HCT116 (cell line): ENCODE data around the gene SSU72. TPM values are rescaled to one million over a fixed set of nuclear protein-coding genes. Genes with fewer than 3 reads are reported as not detected.

Source experiments
- ATAC-seq: fragments of 200-7000 bp; cut with Tn5 transposase; 2 replicates; pipeline ENCODE4 v1.9.1; 2020; ENCODE audit warnings: mild to moderate bottlenecking, moderate library complexity
- BruUV-seq: library from RNA; stranded (reverse); fragments of 400-500 nt; replicated peaks from 2 replicates; lab custom pipeline; 2021; lab: Mats Ljungman, UMichigan
- CTCF ChIA-PET: fragments of 300-600 bp; sonication (Branson Sonifier 250); formaldehyde crosslinking; loops from one replicate; lab custom pipeline; 2021; ENCODE audit warnings: antibody characterized with exemption; lab: Charles Lee
- POLR2A ChIA-PET: fragments of 300-600, 350-600 bp; sonication (Branson Sonifier 250); formaldehyde crosslinking; loops from one replicate; lab custom pipeline; 2021; ENCODE audit warnings: antibody characterized with exemption; lab: Charles Lee
- RAD21 ChIA-PET, 2 experiments: fragments of 300-600 bp; sonication (Branson Sonifier 250); formaldehyde crosslinking; loops; one replicate each; lab custom pipeline; 2023; ENCODE audit warnings: low total read pairs in 2 of 2; ENCODE audit not compliant: uncharacterized antibody in 2 of 2, unreplicated experiment in 2 of 2, low non-redundant PET in 1 of 2; lab: Charles Lee
- DNase-seq: peaks from one replicate; pipeline ENCODE4 v3.0.0-alpha.2; 2010; ENCODE audit warnings: low read depth, low spot score
- H2AFZ ChIP-seq: fragments of 200-600 bp; shearing (Covaris generic), sonication (generic); 2 replicates; pipeline ENCODE4 v1.6.1; 2017; ENCODE audit warnings: low read depth, mixed run types, mixed read lengths, antibody characterized with exemption, low read length; ENCODE audit not compliant: poor library complexity, severe bottlenecking
- H3K27ac ChIP-seq: 2 replicates; pipeline ENCODE4 v1.5.1; 2012; ENCODE audit warnings: low read depth, low read length
- H3K27me3 ChIP-seq: fragments of 200-600 bp; sonication (generic); 2 replicates; pipeline ENCODE4 v1.6.1; 2016; ENCODE audit warnings: mixed run types, low read length, mixed read lengths; ENCODE audit not compliant: insufficient read depth
- H3K36me3 ChIP-seq, 2 experiments: fragments of 200-500 bp in 1 of 2; fragments of 200-600 bp in 1 of 2; sonication (Bioruptor generic) in 1 of 2; sonication (generic) in 1 of 2; 2 replicates each; pipeline versions ENCODE4 v1.5.1 to v1.6.1; 2014 to 2016; ENCODE audit warnings: low read length in 2 of 2, inconsistent platforms in 1 of 2, mixed read lengths in 1 of 2, mixed run types in 1 of 2; ENCODE audit not compliant: insufficient read depth in 2 of 2, control insufficient read depth in 1 of 2
- H3K4me1 ChIP-seq, 2 experiments: fragments of 200-600 bp in 1 of 2; sonication (generic) in 1 of 2; 2 replicates each; pipeline versions ENCODE4 v1.5.1 to v1.6.1; 2012 to 2017; ENCODE audit warnings: low read length in 2 of 2, inconsistent platforms in 1 of 2, mild to moderate bottlenecking in 1 of 2, mixed read lengths in 1 of 2, mixed run types in 1 of 2, moderate library complexity in 1 of 2; ENCODE audit not compliant: insufficient read depth in 2 of 2, control insufficient read depth in 1 of 2
- H3K4me2 ChIP-seq: fragments of 200-600 bp; sonication (generic); 2 replicates; pipeline ENCODE4 v1.6.1; 2017; ENCODE audit warnings: mixed run types, low read length, mixed read lengths
- H3K4me3 ChIP-seq, 2 experiments: fragments of 200-600 bp in 1 of 2; sonication (generic) in 1 of 2; replicated peaks in 1 of 2; 2 replicates each; pipeline ENCODE4 v1.5.1; 2011 to 2016; ENCODE audit warnings: low read length in 2 of 2, control low read depth in 1 of 2, low read depth in 1 of 2, mild to moderate bottlenecking in 1 of 2, mixed read lengths in 1 of 2, mixed run types in 1 of 2
- H3K79me2 ChIP-seq: fragments of 200-600 bp; sonication (generic); 2 replicates; pipeline ENCODE4 v1.6.1; 2017; ENCODE audit warnings: mild to moderate bottlenecking, mixed run types, low read length, moderate library complexity, mixed read lengths; ENCODE audit not compliant: insufficient read depth
- H3K9ac ChIP-seq: fragments of 200-600 bp; sonication (generic); 2 replicates; pipeline ENCODE4 v1.6.1; 2016; ENCODE audit warnings: low read length, mixed read lengths
- H3K9me2 ChIP-seq: fragments of 200-600 bp; sonication (generic), shearing (Covaris generic); 2 replicates; pipeline ENCODE4 v1.6.1; 2017; ENCODE audit warnings: mixed run types, mild to moderate bottlenecking, moderate library complexity; ENCODE audit not compliant: insufficient read depth
- H3K9me3 ChIP-seq, 2 experiments: fragments of 200-500 bp in 1 of 2; fragments of 200-600 bp in 1 of 2; sonication (Bioruptor generic) in 1 of 2; sonication (generic) in 1 of 2; 2 replicates each; pipeline ENCODE4 v1.6.1; 2014 to 2017; ENCODE audit warnings: low read length in 2 of 2, mixed read lengths in 2 of 2, inconsistent platforms in 1 of 2, low read depth in 1 of 2, mild to moderate bottlenecking in 1 of 2, mixed run types in 1 of 2, moderate library complexity in 1 of 2; ENCODE audit not compliant: control insufficient read depth in 1 of 2, insufficient read depth in 1 of 2
- H4K20me1 ChIP-seq: fragments of 200-600 bp; sonication (generic), shearing (Covaris generic); 2 replicates; pipeline ENCODE4 v1.6.1; 2017; ENCODE audit warnings: mixed run types, mild to moderate bottlenecking, moderate library complexity; ENCODE audit not compliant: insufficient read depth
- CBX3 ChIP-seq: IDR thresholded peaks from 2 replicates; pipeline ENCODE4 v1.6.1; 2012; ENCODE audit warnings: low read depth
- EGR1 ChIP-seq: IDR thresholded peaks from 2 replicates; pipeline ENCODE4 v1.6.1; 2012; ENCODE audit warnings: low read depth
- ELF1 ChIP-seq: IDR thresholded peaks from 2 replicates; pipeline ENCODE4 v1.6.1; 2012; ENCODE audit warnings: low read depth, borderline replicate concordance
- EZH2 ChIP-seq: fragments of 200-600 bp; sonication (generic); IDR thresholded peaks from 2 replicates; pipeline ENCODE4 v1.6.1; 2017; ENCODE audit warnings: antibody characterized with exemption, mixed run types
- EZH2phosphoT487 ChIP-seq: fragments of 200-600 bp; IDR thresholded peaks from 2 replicates; pipeline ENCODE4 v1.6.1; 2018; ENCODE audit warnings: antibody characterized with exemption, borderline replicate concordance
- JUND ChIP-seq: IDR thresholded peaks from 2 replicates; pipeline ENCODE4 v1.6.1; 2012
- POLR2AphosphoS5 ChIP-seq: IDR thresholded peaks from 2 replicates; pipeline ENCODE4 v1.6.1; 2011; ENCODE audit warnings: mild to moderate bottlenecking, low read depth, low read length, moderate library complexity
- RAD21 ChIP-seq: IDR thresholded peaks from 2 replicates; pipeline ENCODE4 v1.6.1; 2012; ENCODE audit warnings: low read depth, mild to moderate bottlenecking
- SP1 ChIP-seq: IDR thresholded peaks from 2 replicates; pipeline ENCODE4 v1.6.1; 2012; ENCODE audit warnings: low read depth
- SRF ChIP-seq: IDR thresholded peaks from 2 replicates; pipeline ENCODE4 v1.6.1; 2012; ENCODE audit warnings: low read depth
- TCF7L2 ChIP-seq: IDR thresholded peaks from 2 replicates; pipeline ENCODE4 v1.7.0; 2011; ENCODE audit warnings: borderline replicate concordance, inconsistent platforms; ENCODE audit not compliant: insufficient read depth, insufficient read length; ENCODE audit errors: extremely low read depth
- YY1 ChIP-seq: IDR thresholded peaks from 2 replicates; pipeline ENCODE4 v1.6.1; 2011; ENCODE audit warnings: low read length, low read depth, moderate library complexity, mild to moderate bottlenecking; ENCODE audit not compliant: insufficient replicate concordance; ENCODE audit errors: extremely low read depth
- ZFX ChIP-seq: fragments of 450-650 bp; IDR thresholded peaks from 2 replicates; pipeline ENCODE4 v1.6.1; 2017
- ZNF274 ChIP-seq: fragments of 200-500 bp; sonication (Bioruptor generic); IDR thresholded peaks from 2 replicates; pipeline ENCODE4 v1.6.1; 2014; ENCODE audit warnings: mild to moderate bottlenecking, low read depth, low read length, inconsistent platforms
- intact Hi-C: fragments of 100-400 bp; cut with micrococcal nuclease; formaldehyde crosslinking; loops from 2 replicates; pipeline ENCODE4 v1.10.0; 2022
- total RNA-seq: library from RNA; stranded (reverse); gene quantifications from one replicate; pipeline ENCODE4 v1.2.1, GENCODE V29; 2021; ENCODE audit not compliant: unreplicated experiment
- TF ChIP-seq, protein P1 (sequence below): IDR thresholded peaks from 2 replicates; pipeline ENCODE4 v1.6.1; 2012; ENCODE audit warnings: low read depth
- TF ChIP-seq, protein P2 (sequence below), 3 experiments: fragments of 200-600 bp in 1 of 3; sonication (generic) in 1 of 3; IDR thresholded peaks in 2 of 3; conservative IDR thresholded peaks in 1 of 3; 2 replicates each; pipeline ENCODE4 v1.5.1; 2012 to 2017; ENCODE audit warnings: low read depth in 2 of 3, low read length in 2 of 3, antibody characterized with exemption in 1 of 3, borderline replicate concordance in 1 of 3, control low read depth in 1 of 3, mild to moderate bottlenecking in 1 of 3, mixed read lengths in 1 of 3, mixed run types in 1 of 3, moderate library complexity in 1 of 3; ENCODE audit not compliant: insufficient read depth in 1 of 3
- TF ChIP-seq, protein P3 (sequence below): IDR thresholded peaks from 2 replicates; pipeline ENCODE4 v1.6.1; 2012
- TF ChIP-seq, protein P4 (sequence below): IDR thresholded peaks from 2 replicates; pipeline ENCODE4 v1.6.1; 2012

The SSU72 gene
- total RNA-seq, 1 experiment from 2014 or later, result 134 TPM

DNA sequence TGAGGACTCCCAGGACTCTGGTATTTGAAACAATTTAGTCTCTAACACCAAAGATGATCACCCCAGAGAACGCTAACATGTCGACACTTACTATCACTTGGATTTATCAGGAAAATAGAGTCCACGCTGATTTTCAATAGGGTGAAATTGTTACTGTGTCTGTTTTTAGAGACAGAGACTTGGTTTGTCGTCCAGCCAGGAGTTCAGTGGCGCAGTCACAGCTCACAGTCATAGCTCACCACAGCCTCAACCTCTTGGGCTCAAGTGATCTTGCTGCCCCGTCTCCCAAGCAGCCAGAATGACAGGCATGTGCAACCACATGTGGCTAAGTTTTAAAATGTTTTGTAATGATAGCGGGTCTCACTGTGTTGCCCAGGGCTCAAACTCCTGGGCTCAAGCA lies 5.3 kb downstream of the SSU72 start:
- no peak overlapping the region for H3K4me2 ChIP-seq
- DNase-seq (no peak), ATAC-seq (no peak)
- H3K36me3 ChIP-seq, result peaks cover 8 to 34% of the 10 kb centered on the region in 2 experiments; a peak in 3 of 4 replicates
- H3K4me1 ChIP-seq, result peaks cover 9 to 11% of the 10 kb centered on the region in 2 experiments
- H3K9me3 ChIP-seq, result no peaks in the 10 kb centered on the region
- H3K27ac ChIP-seq, result no peak overlapping the region
- H3K27me3 ChIP-seq, result no peaks in the 10 kb centered on the region
- no peaks in the 10 kb centered on the region for H3K9me2 ChIP-seq
- TF ChIP-seq EZH2phosphoT487, result no peak
- TF ChIP-seq, protein P1, sequence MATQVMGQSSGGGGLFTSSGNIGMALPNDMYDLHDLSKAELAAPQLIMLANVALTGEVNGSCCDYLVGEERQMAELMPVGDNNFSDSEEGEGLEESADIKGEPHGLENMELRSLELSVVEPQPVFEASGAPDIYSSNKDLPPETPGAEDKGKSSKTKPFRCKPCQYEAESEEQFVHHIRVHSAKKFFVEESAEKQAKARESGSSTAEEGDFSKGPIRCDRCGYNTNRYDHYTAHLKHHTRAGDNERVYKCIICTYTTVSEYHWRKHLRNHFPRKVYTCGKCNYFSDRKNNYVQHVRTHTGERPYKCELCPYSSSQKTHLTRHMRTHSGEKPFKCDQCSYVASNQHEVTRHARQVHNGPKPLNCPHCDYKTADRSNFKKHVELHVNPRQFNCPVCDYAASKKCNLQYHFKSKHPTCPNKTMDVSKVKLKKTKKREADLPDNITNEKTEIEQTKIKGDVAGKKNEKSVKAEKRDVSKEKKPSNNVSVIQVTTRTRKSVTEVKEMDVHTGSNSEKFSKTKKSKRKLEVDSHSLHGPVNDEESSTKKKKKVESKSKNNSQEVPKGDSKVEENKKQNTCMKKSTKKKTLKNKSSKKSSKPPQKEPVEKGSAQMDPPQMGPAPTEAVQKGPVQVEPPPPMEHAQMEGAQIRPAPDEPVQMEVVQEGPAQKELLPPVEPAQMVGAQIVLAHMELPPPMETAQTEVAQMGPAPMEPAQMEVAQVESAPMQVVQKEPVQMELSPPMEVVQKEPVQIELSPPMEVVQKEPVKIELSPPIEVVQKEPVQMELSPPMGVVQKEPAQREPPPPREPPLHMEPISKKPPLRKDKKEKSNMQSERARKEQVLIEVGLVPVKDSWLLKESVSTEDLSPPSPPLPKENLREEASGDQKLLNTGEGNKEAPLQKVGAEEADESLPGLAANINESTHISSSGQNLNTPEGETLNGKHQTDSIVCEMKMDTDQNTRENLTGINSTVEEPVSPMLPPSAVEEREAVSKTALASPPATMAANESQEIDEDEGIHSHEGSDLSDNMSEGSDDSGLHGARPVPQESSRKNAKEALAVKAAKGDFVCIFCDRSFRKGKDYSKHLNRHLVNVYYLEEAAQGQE, result no peak
- TF ChIP-seq, protein P2, sequence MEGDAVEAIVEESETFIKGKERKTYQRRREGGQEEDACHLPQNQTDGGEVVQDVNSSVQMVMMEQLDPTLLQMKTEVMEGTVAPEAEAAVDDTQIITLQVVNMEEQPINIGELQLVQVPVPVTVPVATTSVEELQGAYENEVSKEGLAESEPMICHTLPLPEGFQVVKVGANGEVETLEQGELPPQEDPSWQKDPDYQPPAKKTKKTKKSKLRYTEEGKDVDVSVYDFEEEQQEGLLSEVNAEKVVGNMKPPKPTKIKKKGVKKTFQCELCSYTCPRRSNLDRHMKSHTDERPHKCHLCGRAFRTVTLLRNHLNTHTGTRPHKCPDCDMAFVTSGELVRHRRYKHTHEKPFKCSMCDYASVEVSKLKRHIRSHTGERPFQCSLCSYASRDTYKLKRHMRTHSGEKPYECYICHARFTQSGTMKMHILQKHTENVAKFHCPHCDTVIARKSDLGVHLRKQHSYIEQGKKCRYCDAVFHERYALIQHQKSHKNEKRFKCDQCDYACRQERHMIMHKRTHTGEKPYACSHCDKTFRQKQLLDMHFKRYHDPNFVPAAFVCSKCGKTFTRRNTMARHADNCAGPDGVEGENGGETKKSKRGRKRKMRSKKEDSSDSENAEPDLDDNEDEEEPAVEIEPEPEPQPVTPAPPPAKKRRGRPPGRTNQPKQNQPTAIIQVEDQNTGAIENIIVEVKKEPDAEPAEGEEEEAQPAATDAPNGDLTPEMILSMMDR (IDR thresholded peaks at IDR 0.05 in 2 of 3, conservative IDR thresholded peaks at IDR 0.05 in 1 of 3; ENCODE audit: borderline replicate concordance in 1 of 3, insufficient read depth in 1 of 3, low read depth in 2 of 3, low read length in 2 of 3), result no peak
- no peak for TF ChIP-seq SRF
- TF ChIP-seq ELF1, result no peak
- TF ChIP-seq RAD21, result no peak
- TF ChIP-seq ZFX, result no peak
- TF ChIP-seq EGR1, result no peak
- no peak for TF ChIP-seq SP1
- TF ChIP-seq TCF7L2, result no peak
- no peak for TF ChIP-seq JUND
- no peak for TF ChIP-seq EZH2
- TF ChIP-seq ZNF274, result no peak
- TF ChIP-seq YY1, result no peak
- TF ChIP-seq, protein P3, sequence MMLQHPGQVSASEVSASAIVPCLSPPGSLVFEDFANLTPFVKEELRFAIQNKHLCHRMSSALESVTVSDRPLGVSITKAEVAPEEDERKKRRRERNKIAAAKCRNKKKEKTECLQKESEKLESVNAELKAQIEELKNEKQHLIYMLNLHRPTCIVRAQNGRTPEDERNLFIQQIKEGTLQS, result no peak
- TF ChIP-seq CBX3, result no peak
- TF ChIP-seq, protein P4, sequence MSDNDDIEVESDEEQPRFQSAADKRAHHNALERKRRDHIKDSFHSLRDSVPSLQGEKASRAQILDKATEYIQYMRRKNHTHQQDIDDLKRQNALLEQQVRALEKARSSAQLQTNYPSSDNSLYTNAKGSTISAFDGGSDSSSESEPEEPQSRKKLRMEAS, result no peak
- TF ChIP-seq POLR2AphosphoS5, result no peak
- POLR2A ChIA-PET, result no interaction called here
- RAD21 ChIA-PET, result no interaction called here
- CTCF ChIA-PET, result no interaction called here
- no peak overlapping the region for H3K4me3 ChIP-seq
- peaks cover 100% of the 10 kb centered on the region for H3K79me2 ChIP-seq
- intact Hi-C loops, result no loop called here
- BruUV-seq, result no TSS peak
- peaks cover 40% of the 10 kb centered on the region; the same call in 1 of the 2 replicates for H4K20me1 ChIP-seq
- H3K9ac ChIP-seq, result no peak overlapping the region
- H2AFZ ChIP-seq, result no peak overlapping the region
